GM19463 (cell line): ENCODE data around the gene BEND7.

Source experiments
- ATAC-seq: cut with Tn5 transposase; IDR thresholded peaks from one replicate; pipeline ENCODE4 v1.9.1; 2021; ENCODE audit warnings: mild to moderate bottlenecking, moderate library complexity; ENCODE audit not compliant: unreplicated experiment

BEND7 gene

GRCh38 chr10:13521026-13521425 is 7.8 kb downstream of the BEND7 start:
- no peak for ATAC-seq

- no peak for ATAC-seq
These were observed 8.6 kb downstream of the BEND7 start for GRCh38 chr10:13520194-13520593.

GRCh38 chr10:13518076-13518692 is 10.6 kb downstream of the BEND7 start:
- ATAC-seq = no peak

GRCh38 chr10:13517675-13518074 is 11.1 kb downstream of the BEND7 start:
- ATAC-seq = no peak

- no peak for ATAC-seq
These were observed 12.6 kb downstream of the BEND7 start for GRCh38 chr10:13516176-13516575.

- no peak for ATAC-seq
These were observed 13.3 kb downstream of the BEND7 start for GRCh38 chr10:13515467-13515866.

GRCh38 chr10:13514296-13514695 is 14.5 kb downstream of the BEND7 start:
- ATAC-seq = no peak

GRCh38 chr10:13512564-13512963 is 16.2 kb downstream of the BEND7 start:
- ATAC-seq = no peak

GRCh38 chr10:13511409-13511808 is 17.4 kb downstream of the BEND7 start:
- ATAC-seq = no peak

- ATAC-seq = no peak
These were observed 23.6 kb downstream of the BEND7 start for GRCh38 chr10:13505052-13505680.

GRCh38 chr10:13503745-13504463 is 24.9 kb downstream of the BEND7 start:
- ATAC-seq = no peak

- no peak for ATAC-seq
These were observed 26.4 kb downstream of the BEND7 start for GRCh38 chr10:13502380-13502779.

- no peak for ATAC-seq
These were observed 28.6 kb downstream of the BEND7 start for GRCh38 chr10:13500201-13500600.

- ATAC-seq = no peak
These were observed 29.7 kb downstream of the BEND7 start for GRCh38 chr10:13499150-13499549.

GRCh38 chr10:13496931-13497330 is 31.9 kb downstream of the BEND7 start:
- ATAC-seq = no peak

- ATAC-seq = no peak
These were observed 32.6 kb downstream of the BEND7 start for GRCh38 chr10:13496164-13496563.

GRCh38 chr10:13492493-13493180 is 36.2 kb downstream of the BEND7 start:
- ATAC-seq = no peak

- no peak for ATAC-seq
These were observed 37.0 kb downstream of the BEND7 start for GRCh38 chr10:13491747-13492360.

GRCh38 chr10:13490503-13490902 is 38.3 kb downstream of the BEND7 start:
- no peak for ATAC-seq

- no peak for ATAC-seq
These were observed 39.7 kb downstream of the BEND7 start for GRCh38 chr10:13489035-13489599.

- no peak for ATAC-seq
These were observed 43.2 kb downstream of the BEND7 start for GRCh38 chr10:13485623-13486022.
